Epidermal melanocyte (primary cell): ENCODE measurements around the gene RAPGEF4.

ENCODE experiments used
- DNase-seq: peaks from one replicate; pipeline ENCODE4 v3.0.0; 2011; ENCODE audit warnings: low spot score; ENCODE audit not compliant: insufficient read length

RAPGEF4 gene

DNA sequence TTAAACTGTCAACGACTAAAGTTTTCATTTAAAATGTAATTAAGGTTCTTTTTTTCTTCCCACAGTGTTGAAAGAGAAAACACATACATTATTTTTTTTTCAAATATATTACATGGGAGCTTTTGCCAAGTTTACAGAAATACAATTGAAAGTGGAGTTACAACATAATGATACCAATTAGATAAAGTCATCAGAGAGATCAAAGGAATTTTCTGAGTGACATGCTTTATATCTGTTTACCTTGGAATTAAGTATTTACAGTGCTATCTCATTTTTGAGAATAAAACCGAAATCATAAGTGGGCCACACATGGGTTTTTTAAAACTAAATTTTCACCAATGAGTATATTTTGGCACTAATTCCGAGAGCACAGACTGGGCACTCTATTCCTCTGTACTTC, 165.2 kb downstream of the RAPGEF4 start:
- no peak for DNase-seq

DNA sequence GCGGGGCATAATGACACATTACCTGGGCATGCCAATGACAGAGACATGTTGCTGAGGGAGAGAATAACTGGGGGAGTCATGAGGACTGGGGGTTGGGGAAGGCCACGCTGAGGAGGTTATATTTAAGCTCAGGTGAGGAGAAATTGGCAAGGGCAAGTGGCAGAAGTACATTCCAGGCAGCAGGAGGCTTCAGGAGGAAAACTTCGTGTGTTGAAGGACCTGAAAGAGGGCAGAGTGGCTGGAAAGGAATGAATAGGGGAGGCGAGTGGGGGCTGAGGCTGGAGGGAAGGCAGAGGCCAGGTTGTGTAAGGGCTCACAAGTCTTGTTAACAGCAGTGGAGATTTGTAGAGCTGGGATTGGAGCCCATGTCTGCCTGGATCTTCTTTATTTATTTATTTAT, 166.3 kb downstream of the RAPGEF4 start:
- DNase-seq, result no peak

- DNase-seq, result no peak
These were observed 168.6 kb downstream of the RAPGEF4 start for GRCh38 chr2:172904236-172904635.

GRCh38 chr2:172905937-172906811, 170.5 kb downstream of the RAPGEF4 start:
- no peak for DNase-seq

DNA sequence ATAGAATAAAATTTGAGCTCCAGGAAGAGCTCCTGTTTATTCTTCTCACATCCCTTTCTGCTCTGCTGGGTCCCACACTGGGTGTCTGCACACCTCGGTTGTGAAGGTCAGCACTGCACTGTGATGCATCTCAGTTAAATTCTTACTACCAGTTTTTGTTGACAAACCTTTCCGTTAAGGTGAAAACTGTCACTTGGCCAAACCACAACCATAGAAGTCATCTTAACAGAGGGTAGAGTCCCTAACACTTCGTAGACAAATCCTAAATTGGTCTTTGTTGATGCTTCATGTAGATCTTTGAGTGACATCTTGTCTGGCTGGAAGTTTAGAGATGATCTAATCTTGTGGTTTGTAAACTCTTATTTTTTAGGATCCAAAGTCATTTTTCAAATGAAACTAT, 172.6 kb downstream of the RAPGEF4 start:
- DNase-seq, result no peak

- DNase-seq, result no peak
These were observed 173.8 kb downstream of the RAPGEF4 start for GRCh38 chr2:172909454-172909853.

GRCh38 chr2:172912266-172912665, 176.6 kb downstream of the RAPGEF4 start:
- DNase-seq, result no peak

GRCh38 chr2:172914341-172915008, 178.8 kb downstream of the RAPGEF4 start:
- no peak for DNase-seq

DNA sequence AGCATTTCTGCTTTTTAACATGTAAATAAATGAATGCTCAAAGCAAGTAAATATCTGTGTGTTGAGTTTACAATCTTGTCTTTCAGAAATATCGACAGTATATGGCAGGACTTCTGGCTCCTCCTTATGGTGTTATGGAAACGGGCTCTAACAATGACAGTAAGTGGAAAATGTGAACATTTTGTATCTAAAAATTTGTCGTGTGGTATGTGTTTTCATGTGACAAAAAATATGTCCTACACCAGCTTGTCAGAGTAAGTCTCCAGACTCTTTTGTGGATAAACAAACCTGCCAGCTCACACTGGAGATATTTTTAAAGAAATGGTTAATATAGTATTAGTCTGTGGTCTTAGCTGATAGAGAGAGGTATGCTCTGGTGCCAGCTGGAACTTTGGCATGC, 182.1 kb downstream of the RAPGEF4 start:
- DNase-seq, result no peak

DNA sequence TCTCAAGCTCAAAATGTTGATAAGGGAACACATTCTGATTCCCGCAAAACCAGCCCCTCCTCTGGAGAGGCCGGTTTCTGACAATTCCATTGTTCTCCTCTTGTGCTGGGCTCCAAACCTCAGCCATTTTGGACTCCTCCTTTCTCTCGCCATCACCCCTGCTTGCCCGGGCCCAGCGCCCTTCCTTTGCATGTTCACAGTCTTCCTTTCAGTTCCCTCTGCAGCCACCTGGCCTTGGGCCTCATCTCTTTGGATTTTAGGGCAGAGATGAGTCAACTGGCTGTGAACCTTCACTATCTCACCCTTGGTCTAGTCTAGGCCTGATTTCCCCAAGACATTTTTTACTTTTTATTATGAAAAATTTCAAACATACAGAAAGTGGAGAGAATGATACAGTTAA, 184.1 kb downstream of the RAPGEF4 start:
- no peak for DNase-seq

DNA sequence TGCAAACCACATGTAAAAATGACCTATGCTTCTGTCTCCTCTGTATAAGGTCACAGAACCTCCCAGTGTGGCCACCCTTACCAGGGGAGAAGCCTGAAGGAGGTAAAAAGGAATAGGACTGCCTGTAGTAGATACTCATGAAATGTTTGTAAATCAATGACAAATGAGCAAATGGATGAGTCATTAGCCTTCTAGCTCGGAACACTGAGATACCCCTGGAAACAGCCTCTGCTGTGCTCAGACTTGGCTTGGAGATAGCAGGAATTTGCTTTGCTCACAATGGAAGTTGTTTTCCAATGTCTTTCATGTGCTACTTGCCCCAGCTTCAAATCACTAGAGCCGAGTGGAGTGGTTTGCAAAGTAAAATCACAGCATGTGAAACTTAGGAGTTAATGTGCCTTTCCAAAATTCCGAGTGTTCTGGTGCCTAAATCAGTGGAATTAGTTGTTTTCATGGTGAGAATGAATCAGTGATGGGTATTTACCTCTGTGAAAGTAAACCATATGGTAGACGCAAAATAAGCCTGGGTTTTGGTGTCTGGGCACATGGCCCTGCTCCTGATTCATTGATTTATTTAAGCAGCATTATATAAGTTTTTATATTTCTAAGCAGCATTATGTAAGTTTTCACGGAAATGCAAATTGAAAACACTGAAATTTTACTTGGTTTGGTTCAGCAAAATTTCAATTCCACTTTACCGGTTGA, 186.0 kb downstream of the RAPGEF4 start:
- no peak for DNase-seq

GRCh38 chr2:172922306-172922705, 186.7 kb downstream of the RAPGEF4 start:
- DNase-seq, result no peak

DNA sequence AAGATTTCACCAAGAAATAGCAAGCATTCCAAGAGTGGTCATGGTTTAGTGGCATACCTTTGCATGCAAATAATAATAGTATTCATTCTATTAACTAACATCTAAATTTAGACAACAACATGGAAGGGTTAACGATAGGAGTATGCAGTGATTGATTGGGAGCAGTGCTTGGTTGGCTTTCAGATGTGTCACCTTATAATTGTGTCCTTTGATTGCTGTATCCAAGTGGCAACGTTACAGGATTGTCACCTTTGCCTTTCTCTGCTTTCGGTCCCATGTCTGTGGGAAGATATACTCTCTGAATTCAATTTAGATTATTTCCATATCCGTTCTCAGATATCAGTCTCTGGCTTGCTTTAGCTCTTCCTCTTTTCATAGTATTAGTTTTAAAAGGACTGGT, 187.2 kb downstream of the RAPGEF4 start:
- DNase-seq, result no peak

GRCh38 chr2:172924097-172924660, 188.5 kb downstream of the RAPGEF4 start:
- no peak for DNase-seq

DNA sequence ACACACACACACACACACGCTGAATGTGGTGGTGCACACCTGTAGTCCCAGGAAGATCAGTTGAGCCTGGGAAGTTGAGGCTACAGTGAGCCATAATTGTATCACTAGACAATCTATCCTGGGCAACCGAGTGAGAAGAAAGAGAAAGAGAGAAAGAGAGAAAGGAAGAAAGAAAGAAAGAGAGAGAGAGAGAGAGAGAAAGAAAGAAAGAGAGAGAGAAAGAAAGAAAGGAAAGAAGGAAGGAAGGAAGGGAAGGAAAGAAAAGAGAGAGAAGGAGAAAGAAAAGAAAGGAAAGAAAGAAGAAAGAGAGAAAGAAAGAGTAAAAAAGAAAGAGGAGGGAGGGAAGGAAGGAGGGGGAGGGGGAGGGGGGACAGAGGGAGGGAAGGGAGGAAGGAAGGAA, 190.0 kb downstream of the RAPGEF4 start:
- DNase-seq, result no peak

DNA sequence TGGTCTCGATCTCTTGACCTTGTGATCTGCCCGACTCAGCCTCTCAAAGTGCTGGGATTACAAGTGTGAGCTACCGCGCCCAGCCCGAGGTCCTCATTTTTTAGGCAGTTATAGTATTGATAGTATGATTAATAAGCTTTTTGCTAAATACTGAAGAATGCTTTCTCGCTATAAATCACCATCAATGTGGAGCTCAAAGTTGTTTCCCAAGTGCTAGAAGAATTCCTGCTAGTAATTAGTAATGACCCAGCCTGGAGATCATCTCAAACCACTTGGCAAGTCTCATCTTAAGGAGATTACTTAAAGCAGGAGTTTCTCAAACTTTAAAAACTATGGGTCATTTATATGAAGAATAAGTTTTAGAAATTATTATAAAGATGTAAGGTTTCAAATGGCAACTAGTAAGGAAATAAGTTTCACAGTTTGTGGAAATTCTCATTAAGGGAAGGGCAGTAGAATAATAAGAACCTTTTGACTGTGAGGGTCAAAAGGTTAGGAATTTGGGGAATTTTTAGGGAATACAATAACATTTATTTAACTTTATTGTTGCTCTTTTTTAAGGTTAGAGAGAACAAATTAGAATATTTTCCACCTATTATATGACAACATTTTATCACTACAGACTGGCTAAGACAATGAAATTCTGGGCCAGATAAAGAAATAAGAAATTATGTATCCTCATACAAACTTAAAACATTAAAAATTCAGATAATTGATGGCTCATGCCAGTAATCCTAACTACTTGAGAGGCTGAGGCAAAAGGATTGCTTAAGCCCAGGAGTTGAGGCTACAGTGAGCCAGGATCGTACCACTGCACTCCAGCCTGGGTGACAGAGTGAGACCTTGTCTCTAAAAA, 191.4 kb downstream of the RAPGEF4 start:
- DNase-seq, result no peak

DNA sequence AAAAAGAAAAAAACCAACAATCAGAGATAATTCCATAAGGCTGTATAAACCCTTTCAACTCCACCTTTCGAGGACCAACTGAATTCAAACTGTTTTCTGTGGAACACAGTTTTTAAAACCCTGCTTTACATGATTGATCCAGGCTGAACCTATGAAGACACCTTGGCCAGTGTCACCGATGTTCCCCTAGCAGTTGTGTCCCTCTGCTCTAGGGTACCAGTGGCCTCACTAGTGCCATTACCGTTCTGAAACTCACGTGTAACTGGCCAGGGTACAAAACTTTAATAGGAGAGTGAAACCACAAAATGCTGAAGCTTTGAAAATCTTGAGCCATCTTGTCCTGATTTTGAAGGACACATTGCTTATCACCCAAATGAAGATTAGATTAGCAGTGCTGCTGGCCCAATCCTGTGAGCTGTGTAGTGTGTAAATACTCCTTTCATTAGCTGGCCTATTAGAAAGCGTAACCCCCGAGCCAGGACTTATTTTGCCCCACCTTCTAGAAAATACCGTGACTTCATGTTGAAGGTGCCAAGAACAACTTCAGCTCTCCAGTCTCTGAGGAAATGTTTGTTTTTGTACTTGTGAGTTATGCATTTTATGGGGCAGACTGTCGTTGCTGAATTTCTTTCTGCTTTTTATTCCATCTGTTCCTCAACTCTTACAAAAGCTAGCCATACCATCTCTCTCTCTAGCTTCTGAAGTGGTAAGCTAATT, 192.2 kb downstream of the RAPGEF4 start:
- DNase-seq, result no peak

GRCh38 chr2:172928756-172929155, 193.1 kb downstream of the RAPGEF4 start:
- DNase-seq, result no peak

DNA sequence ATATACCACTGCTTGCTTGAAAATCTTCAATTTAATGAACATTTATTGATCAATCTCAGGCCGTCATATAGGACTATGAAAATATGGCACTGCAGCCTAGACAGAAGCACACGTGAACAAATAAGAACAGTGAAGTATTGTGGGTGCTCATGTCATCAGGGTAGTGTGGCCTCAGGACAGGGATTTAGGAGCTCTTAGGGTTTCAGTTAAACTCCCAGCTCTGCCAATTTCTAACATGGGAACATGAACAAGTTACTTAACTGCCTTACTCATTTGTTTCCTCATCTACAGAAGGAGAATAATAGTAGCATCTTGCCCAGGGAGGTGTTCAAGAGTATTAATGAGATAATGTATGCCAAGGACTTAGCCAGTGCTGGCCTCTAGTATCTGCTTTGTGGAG, 194.0 kb downstream of the RAPGEF4 start:
- no peak for DNase-seq

- no peak for DNase-seq
These were observed 195.2 kb downstream of the RAPGEF4 start for GRCh38 chr2:172930871-172931255.
